Progenitor cell of endocrine pancreas (in vitro differentiated cells): ENCODE measurements around the gene GCN1. TPM values are rescaled to one million over a fixed set of nuclear protein-coding genes. Genes with fewer than 3 reads are reported as not detected.

Source experiments
- DNase-seq: peaks from one replicate; pipeline ENCODE4 v3.0.0; 2021; ENCODE audit warnings: low spot score; ENCODE audit not compliant: unreplicated experiment
- H3K27ac Mint-ChIP-seq: 2 replicates; pipeline ENCODE4 v1.8.0; 2021; ENCODE audit warnings: mild to moderate bottlenecking, moderate library complexity, mixed read lengths
- H3K27me3 Mint-ChIP-seq: 2 replicates; pipeline ENCODE4 v1.8.0; 2021; ENCODE audit warnings: mixed read lengths
- H3K36me3 Mint-ChIP-seq: 2 replicates; pipeline ENCODE4 v1.8.0; 2022; ENCODE audit warnings: mixed read lengths; ENCODE audit not compliant: insufficient read depth
- H3K4me1 Mint-ChIP-seq: 2 replicates; pipeline ENCODE4 v1.8.0; 2021; ENCODE audit warnings: low read depth, mixed read lengths
- H3K4me3 Mint-ChIP-seq: 2 replicates; pipeline ENCODE4 v1.8.0; 2021; ENCODE audit warnings: low read depth, mild to moderate bottlenecking, moderate library complexity, mixed read lengths
- H3K9me3 Mint-ChIP-seq: 2 replicates; pipeline ENCODE4 v1.8.0; 2021; ENCODE audit warnings: low read depth, mixed read lengths
- CTCF ChIP-seq: fragments of 200-600 bp; sonication (generic); IDR thresholded peaks from one replicate; pipeline ENCODE4 v1.5.0; 2021; ENCODE audit warnings: antibody characterized with exemption, mild to moderate bottlenecking; ENCODE audit not compliant: unreplicated experiment
- total RNA-seq: library from RNA; stranded (reverse); gene quantifications from 2 replicates; pipeline ENCODE4 v1.2.1, GENCODE V29; 2021

Gene GCN1
- total RNA-seq, 1 donor from 2014 or later: 117 TPM

- DNase-seq: no peak
- peaks cover 33% of the 10 kb centered on the region for H3K4me1 Mint-ChIP-seq
- H3K27ac Mint-ChIP-seq: no peak overlapping the region
- no peaks in the 10 kb centered on the region for H3K27me3 Mint-ChIP-seq
- no peak overlapping the region for H3K4me3 Mint-ChIP-seq
- no peaks in the 10 kb centered on the region for H3K9me3 Mint-ChIP-seq
- TF ChIP-seq CTCF: no peak
- H3K36me3 Mint-ChIP-seq: peaks cover 10% of the 10 kb centered on the region
Observed at GRCh38 chr12:120223458-120224303, 29.2 kb upstream of the GCN1 start.

GRCh38 chr12:120222288-120222832 lies 27.8 kb upstream of the GCN1 start:
- H3K36me3 Mint-ChIP-seq: peaks cover 11% of the 10 kb centered on the region
- no peak overlapping the region for H3K4me3 Mint-ChIP-seq
- H3K27ac Mint-ChIP-seq: no peak overlapping the region
- no peaks in the 10 kb centered on the region for H3K27me3 Mint-ChIP-seq
- no peak for DNase-seq
- no peak for TF ChIP-seq CTCF
- H3K9me3 Mint-ChIP-seq: no peaks in the 10 kb centered on the region
- H3K4me1 Mint-ChIP-seq: peaks cover 20% of the 10 kb centered on the region

- Mint-ChIP-seq H3K4me3 (no peak overlapping the region), H3K4me1 (peaks cover 12% of the 10 kb centered on the region), H3K36me3 (peaks cover 11% of the 10 kb centered on the region), H3K27me3 (no peaks in the 10 kb centered on the region), H3K27ac (no peak overlapping the region), H3K9me3 (no peaks in the 10 kb centered on the region)
- no peak for DNase-seq
- no peak for TF ChIP-seq CTCF
Observed at GRCh38 chr12:120221576-120221900, 27.0 kb upstream of the GCN1 start.

GRCh38 chr12:120220838-120221575 lies 26.5 kb upstream of the GCN1 start:
- Mint-ChIP-seq H3K4me1 (peaks cover 9% of the 10 kb centered on the region), H3K4me3 (no peak overlapping the region), H3K9me3 (no peaks in the 10 kb centered on the region), H3K27me3 (no peaks in the 10 kb centered on the region), H3K27ac (peak overlapping the region; percentile 47), H3K36me3 (peaks cover 11% of the 10 kb centered on the region)
- DNase-seq: no peak
- TF ChIP-seq CTCF: no peak
